ENCODE measurements around the gene SAG.

- TF ChIP-seq CTCF (IDR thresholded peaks at IDR 0.05) (no peak), POLR2A (IDR thresholded peaks at IDR 0.05) (no peak), EP300 (IDR thresholded peaks at IDR 0.05; ENCODE audit: low read depth) (no peak)
These were observed 39.9 kb upstream of the SAG start for GRCh38 chr2:233267516-233268245.

Measured in transverse colon (tissue), 3 donors.